IMR-90 (cell line): Measurements from ENCODE around the gene CD1D.

Source experiments
- BHLHE40 ChIP-seq: fragments of 150-350 bp; IDR thresholded peaks from 2 replicates; pipeline ENCODE4 v1.6.1; 2016; ENCODE audit warnings: mild to moderate bottlenecking, low read depth, low read length
- CTCF ChIP-seq: conservative IDR thresholded peaks from 2 replicates; pipeline ENCODE4 v1.5.1; 2012; ENCODE audit warnings: mild to moderate bottlenecking, low read depth, low read length, improper control_type of control experiment
- MAFK ChIP-seq: IDR thresholded peaks from 2 replicates; pipeline ENCODE4 v1.6.1; 2012; ENCODE audit warnings: low read depth, low read length, improper control_type of control experiment
- NFE2L2 ChIP-seq: fragments of 150-350 bp; IDR thresholded peaks from 2 replicates; pipeline ENCODE4 v1.6.1; 2016; ENCODE audit warnings: low read depth, mild to moderate bottlenecking, low read length
- POLR2A ChIP-seq: IDR thresholded peaks from 2 replicates; pipeline ENCODE4 v1.6.1; 2012; ENCODE audit warnings: mild to moderate bottlenecking, low read depth, low read length
- RCOR1 ChIP-seq: IDR thresholded peaks from 2 replicates; pipeline ENCODE4 v1.6.1; 2012; ENCODE audit warnings: mild to moderate bottlenecking, low read length, improper control_type of control experiment; ENCODE audit not compliant: insufficient replicate concordance

DNA sequence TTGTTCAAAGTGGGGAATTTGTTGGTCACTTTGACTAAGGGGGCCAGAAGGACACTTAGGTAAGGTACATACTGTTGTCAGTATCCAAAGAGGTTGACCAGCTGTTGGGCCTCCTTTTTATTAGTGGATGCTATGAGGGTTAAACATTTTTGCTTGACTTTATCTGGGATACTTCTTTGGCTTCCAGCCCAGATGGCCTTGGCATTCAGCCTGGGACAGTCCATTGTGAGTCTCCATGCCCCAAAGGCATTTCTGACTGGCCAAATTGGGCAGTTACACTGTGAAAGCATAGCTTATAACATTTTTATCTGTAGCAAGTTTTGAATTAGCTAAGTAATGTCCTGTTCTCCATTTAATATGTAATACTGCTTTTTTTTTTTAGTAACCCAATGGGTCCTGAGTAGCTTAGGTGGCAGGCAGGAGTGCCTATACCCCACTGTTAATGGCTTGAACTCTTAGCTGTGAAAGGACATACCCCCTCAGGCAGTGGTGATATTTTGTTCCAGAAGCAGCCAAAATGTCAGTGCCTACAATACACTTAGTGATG, 35.4 kb upstream of the CD1D start:
- TF ChIP-seq RCOR1 (no peak), BHLHE40 (no peak), POLR2A (no peak), CTCF (no peak), MAFK (no peak), NFE2L2 (no peak)
